Activated naive CD8-positive, alpha-beta T cell treated with anti-CD3 and anti-CD28 coated beads, Interleukin-2, amount 10 ng/mL, durations not matched to agents 7 days and 5 days (primary cell): ENCODE measurements around the gene NAPSA. TPM values are rescaled to one million over a fixed set of nuclear protein-coding genes. Genes with fewer than 3 reads are reported as not detected.
"Not testable (repeated sequence)": the region's sequence is repeated elsewhere in the genome, so short reads cannot be mapped to it uniquely, and the experiment has no call there.

Experiments used
- ATAC-seq: fragments of 150-1000 bp; cut with Tn5 transposase; one replicate; pipeline ENCODE4 v1.10.0; 2021; ENCODE audit warnings: low read depth, moderate library complexity
- POLR2A ChIA-PET: fragments of 350-600 bp; sonication (Branson Sonifier 250); formaldehyde crosslinking; loops from one replicate; lab custom pipeline; 2021; ENCODE audit warnings: antibody characterized with exemption; lab: Charles Lee
- DNase-seq: peaks from one replicate; pipeline ENCODE4 v3.0.0; 2021
- H3K27ac Mint-ChIP-seq: one replicate; pipeline ENCODE4 v1.8.0; 2022; ENCODE audit warnings: mild to moderate bottlenecking, mixed read lengths
- H3K27me3 Mint-ChIP-seq: one replicate; pipeline ENCODE4 v1.8.0; 2022; ENCODE audit warnings: mild to moderate bottlenecking, moderate library complexity, mixed read lengths
- H3K36me3 Mint-ChIP-seq: one replicate; pipeline ENCODE4 v1.8.0; 2021; ENCODE audit warnings: mild to moderate bottlenecking, mixed read lengths
- H3K4me1 Mint-ChIP-seq: one replicate; pipeline ENCODE4 v1.8.0; 2021; ENCODE audit warnings: mixed read lengths
- H3K4me3 Mint-ChIP-seq: one replicate; pipeline ENCODE4 v1.8.0; 2022; ENCODE audit warnings: mild to moderate bottlenecking, moderate library complexity, mixed read lengths
- H3K9me3 Mint-ChIP-seq: one replicate; pipeline ENCODE4 v1.8.0; 2021; ENCODE audit warnings: mixed read lengths
- total RNA-seq, 2 experiments: library from RNA; stranded (reverse); gene quantifications; one replicate each; pipeline ENCODE4 v1.2.3, GENCODE V29; 2021

Gene NAPSA
- total RNA-seq, 2 experiments from 2014 or later: 4.8 to 5.4 TPM

DNA sequence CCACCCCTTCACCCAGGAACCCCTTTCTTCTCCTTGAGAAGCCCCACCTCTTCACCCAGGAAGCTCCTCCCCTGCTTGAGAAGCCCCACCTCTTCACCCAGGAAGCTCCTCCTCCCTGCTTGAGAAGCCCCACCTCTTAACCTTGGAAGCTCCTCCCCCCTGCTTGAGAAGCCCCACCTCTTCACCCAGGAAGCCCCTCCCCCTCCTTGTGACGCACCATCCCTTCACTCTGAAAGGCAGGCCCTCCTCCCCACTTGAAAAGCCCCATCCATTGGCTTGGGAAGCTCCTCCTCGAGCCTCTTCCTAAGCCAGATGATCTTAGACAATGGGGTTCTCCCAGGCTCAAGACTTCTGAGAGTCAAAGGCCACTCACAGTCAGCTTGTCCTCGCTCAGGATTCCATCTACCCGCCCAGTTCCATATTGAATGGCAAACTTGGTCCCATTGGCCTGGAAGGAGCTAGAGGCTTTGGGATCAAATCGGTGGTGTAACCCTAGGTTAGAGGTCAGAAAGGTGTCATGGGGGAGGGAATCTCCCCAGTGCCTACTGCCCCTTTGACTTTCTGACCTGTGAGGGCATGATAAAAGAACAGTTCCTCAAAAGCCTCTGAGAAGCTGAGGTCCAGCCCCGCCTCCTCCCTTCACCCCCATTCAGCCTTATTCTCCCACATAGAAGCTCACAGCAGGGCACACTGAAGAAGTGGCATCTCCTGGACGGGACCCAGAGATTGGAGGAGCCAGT is 4.0 kb downstream of the NAPSA start:
- peaks cover 13% of the 10 kb centered on the region for H3K36me3 Mint-ChIP-seq
- peaks cover 2% of the 10 kb centered on the region for H3K27me3 Mint-ChIP-seq
- DNase-seq (no peak), ATAC-seq (no peak)
- H3K4me1 Mint-ChIP-seq: peaks cover 56% of the 10 kb centered on the region
- no peak overlapping the region for H3K27ac Mint-ChIP-seq
- POLR2A ChIA-PET: no interaction called here
- no peak overlapping the region for H3K4me3 Mint-ChIP-seq
- H3K9me3 Mint-ChIP-seq: no peaks in the 10 kb centered on the region

- ATAC-seq (no peak), DNase-seq (no peak)
- no peaks in the 10 kb centered on the region for H3K9me3 Mint-ChIP-seq
- peak overlapping the region; percentile 98 for H3K27ac Mint-ChIP-seq
- peaks cover 42% of the 10 kb centered on the region for H3K4me1 Mint-ChIP-seq
- peak overlapping the region; percentile 93 for H3K4me3 Mint-ChIP-seq
- POLR2A ChIA-PET: interaction anchor here (1.5 kb wide), 1 partner anchor 16 kb away, joined by 4 read pairs; no protein-coding TSS in a partner anchor
- peaks cover 13% of the 10 kb centered on the region for H3K36me3 Mint-ChIP-seq
- peaks cover 2% of the 10 kb centered on the region for H3K27me3 Mint-ChIP-seq
These were observed 6.1 kb downstream of the NAPSA start for GRCh38 chr19:50359328-50359818.

DNA sequence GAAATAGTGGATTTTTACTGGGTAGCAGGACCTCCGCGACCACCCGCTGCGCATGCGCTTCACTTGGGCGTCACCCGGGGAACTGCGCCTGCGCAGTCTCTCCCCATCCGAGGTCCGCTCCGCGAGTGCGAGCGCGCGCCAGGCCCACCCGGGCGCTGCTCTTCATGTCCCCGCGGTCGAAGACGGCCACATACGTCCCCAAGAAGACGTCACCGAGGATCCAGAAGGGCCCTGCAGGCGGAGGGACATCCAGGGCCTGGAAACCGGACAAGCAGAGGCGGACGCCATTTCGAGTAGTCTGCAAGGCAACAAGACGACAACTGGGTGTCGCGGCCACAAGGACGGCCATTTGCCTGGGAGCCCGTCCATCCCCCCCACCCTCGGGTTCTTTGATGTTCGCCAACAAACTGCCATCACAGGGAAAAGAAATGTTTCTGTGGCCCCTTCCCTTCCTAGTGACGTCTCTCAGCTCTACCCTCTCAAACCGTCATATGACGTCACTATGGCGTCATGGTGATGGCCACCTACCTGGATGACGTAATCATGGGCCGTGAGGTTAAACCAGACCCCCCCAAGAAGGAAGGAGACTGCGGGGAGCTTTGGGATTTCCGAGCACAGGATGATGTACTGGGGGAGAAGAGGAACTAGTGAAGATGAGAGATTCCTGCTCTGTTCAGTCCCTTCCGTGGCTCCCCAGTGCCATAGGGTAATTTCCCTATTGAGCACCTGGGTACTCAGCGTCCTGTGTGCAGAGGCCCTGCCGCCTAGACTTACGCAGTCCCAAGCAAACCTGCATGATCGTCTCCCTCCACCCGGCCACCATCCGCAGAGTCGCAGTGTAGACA is 6.7 kb downstream of the NAPSA start:
- Mint-ChIP-seq H3K4me3 (peak overlapping the region; percentile 93), H3K9me3 (no peaks in the 10 kb centered on the region), H3K27me3 (peaks cover 2% of the 10 kb centered on the region), H3K4me1 (peaks cover 40% of the 10 kb centered on the region), H3K27ac (peak overlapping the region; percentile 98), H3K36me3 (peaks cover 13% of the 10 kb centered on the region)
- peak; percentile 88 for DNase-seq
- POLR2A ChIA-PET: interaction anchor here (0.6 to 1.9 kb wide), 8 partner anchors 9 to 197 kb away, joined by 3 to 13 read pairs (median 6); partner anchors contain the start of genes GARIN5A, JOSD2 and NR1H2
- peak; percentile 40 for ATAC-seq

GRCh38 chr19:50357178-50358100 is 8.0 kb downstream of the NAPSA start:
- Mint-ChIP-seq H3K36me3 (peaks cover 13% of the 10 kb centered on the region), H3K27ac (peak overlapping the region; percentile 98), H3K9me3 (no peaks in the 10 kb centered on the region), H3K27me3 (peaks cover 2% of the 10 kb centered on the region), H3K4me1 (peaks cover 32% of the 10 kb centered on the region), H3K4me3 (peak overlapping the region; percentile 93)
- DNase-seq (peak; percentile 87), ATAC-seq (peak; percentile 81)
- POLR2A ChIA-PET: interaction anchor here (0.6 to 2.2 kb wide), 14 partner anchors 8 to 199 kb away, joined by 3 to 19 read pairs (median 6); partner anchors contain the start of genes GARIN5A, JOSD2, KCNC3 and NR1H2

- H3K4me1 Mint-ChIP-seq: peaks cover 28% of the 10 kb centered on the region
These were observed 8.7 kb downstream of the NAPSA start for GRCh38 chr19:50356691-50357177.

DNA sequence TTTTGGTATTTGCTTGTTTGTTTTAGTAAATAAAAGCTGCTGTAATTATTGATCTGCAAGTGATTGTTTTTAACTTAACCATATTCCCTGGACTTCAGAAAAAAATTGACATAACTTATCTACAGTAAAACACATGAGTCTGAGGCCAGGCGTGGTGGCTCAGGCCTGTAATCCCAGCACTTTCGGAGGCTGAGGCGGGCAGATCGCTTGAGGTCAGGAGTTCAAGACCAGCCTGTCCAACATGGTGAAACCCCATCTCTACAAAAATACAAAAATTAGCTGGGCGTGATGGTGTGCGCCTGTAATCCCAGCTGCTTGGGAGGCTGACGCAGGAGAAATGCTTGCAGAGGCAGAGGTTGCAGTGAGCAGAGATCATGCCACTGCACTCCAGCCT is 12.0 kb downstream of the NAPSA start:
- POLR2A ChIA-PET, H3K4me1 Mint-ChIP-seq, H3K9me3 Mint-ChIP-seq, H3K36me3 Mint-ChIP-seq, H3K4me3 Mint-ChIP-seq, H3K27ac Mint-ChIP-seq, DNase-seq, H3K27me3 Mint-ChIP-seq, ATAC-seq: not testable (repeated sequence)

More at GRCh38 chr19:50356691-50357177, 8.7 kb downstream of the NAPSA start:
- ATAC-seq (no peak), DNase-seq (no peak)
- Mint-ChIP-seq H3K27ac (peak overlapping the region; percentile 98), H3K36me3 (peaks cover 13% of the 10 kb centered on the region), H3K27me3 (peaks cover 2% of the 10 kb centered on the region), H3K4me3 (peak overlapping the region; percentile 93), H3K9me3 (no peaks in the 10 kb centered on the region)
- POLR2A ChIA-PET: interaction anchor here (0.6 to 2.2 kb wide), 10 partner anchors 10 to 199 kb away, joined by 3 to 19 read pairs (median 7); partner anchors contain the start of genes KCNC3, NR1H2 and POLD1

GRCh38 chr19:50352242-50352641 is 13.2 kb downstream of the NAPSA start:
- POLR2A ChIA-PET: no interaction called here
- H3K4me1 Mint-ChIP-seq: peaks cover 5% of the 10 kb centered on the region
- no peak overlapping the region for H3K27ac Mint-ChIP-seq
- H3K4me3 Mint-ChIP-seq: no peak overlapping the region
- H3K36me3 Mint-ChIP-seq: no peaks in the 10 kb centered on the region
- DNase-seq (no peak), ATAC-seq (no peak)
- H3K9me3 Mint-ChIP-seq: no peaks in the 10 kb centered on the region
- peaks cover 2% of the 10 kb centered on the region for H3K27me3 Mint-ChIP-seq

DNA sequence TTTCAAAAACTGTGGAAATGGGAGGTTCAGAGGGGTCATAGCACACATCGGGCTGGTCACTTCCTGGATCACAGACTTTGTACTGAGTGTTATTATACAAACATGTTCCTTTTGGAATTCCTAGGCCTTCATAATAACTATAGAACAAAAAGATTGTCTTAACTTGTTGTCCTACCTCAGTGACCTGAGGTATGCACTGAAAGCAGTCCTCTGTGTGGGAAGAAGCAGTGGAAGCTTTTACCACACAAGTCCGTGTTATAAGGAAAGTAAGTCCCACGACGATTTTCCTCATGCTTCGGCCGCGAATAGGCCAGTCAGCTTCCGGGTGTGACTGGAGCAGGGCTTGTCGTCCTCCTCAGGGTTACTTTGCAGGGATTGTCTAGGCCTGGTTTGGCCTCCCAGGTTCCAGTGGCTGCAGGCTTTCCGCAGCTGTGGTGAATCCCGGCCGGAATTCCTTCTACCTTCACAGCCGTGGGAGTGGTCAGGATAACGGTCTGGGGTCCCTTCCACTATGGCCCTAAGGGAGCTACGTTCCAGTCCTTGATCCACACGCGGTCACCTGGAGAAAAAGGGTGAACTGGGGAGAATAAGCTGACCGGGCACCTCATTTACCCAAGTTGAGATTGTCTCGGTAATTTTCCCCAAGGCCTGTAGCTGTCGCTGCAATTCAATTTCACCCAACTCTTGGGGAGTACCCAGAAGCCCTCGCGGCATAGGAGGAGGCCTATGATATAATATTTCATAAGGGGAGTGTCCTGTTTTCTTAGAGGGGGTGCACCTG is 16.0 kb downstream of the NAPSA start:
- no peaks in the 10 kb centered on the region for H3K27me3 Mint-ChIP-seq
- DNase-seq (no peak), ATAC-seq (no peak)
- peaks cover 7% of the 10 kb centered on the region for H3K9me3 Mint-ChIP-seq
- POLR2A ChIA-PET: interaction anchor here (0.9 kb wide), 1 partner anchor 8 kb away, joined by 3 read pairs; no protein-coding TSS in a partner anchor
- H3K27ac Mint-ChIP-seq: no peak overlapping the region
- H3K36me3 Mint-ChIP-seq: peaks cover 8% of the 10 kb centered on the region
- H3K4me3 Mint-ChIP-seq: no peak overlapping the region
- H3K4me1 Mint-ChIP-seq: peaks cover 17% of the 10 kb centered on the region

DNA sequence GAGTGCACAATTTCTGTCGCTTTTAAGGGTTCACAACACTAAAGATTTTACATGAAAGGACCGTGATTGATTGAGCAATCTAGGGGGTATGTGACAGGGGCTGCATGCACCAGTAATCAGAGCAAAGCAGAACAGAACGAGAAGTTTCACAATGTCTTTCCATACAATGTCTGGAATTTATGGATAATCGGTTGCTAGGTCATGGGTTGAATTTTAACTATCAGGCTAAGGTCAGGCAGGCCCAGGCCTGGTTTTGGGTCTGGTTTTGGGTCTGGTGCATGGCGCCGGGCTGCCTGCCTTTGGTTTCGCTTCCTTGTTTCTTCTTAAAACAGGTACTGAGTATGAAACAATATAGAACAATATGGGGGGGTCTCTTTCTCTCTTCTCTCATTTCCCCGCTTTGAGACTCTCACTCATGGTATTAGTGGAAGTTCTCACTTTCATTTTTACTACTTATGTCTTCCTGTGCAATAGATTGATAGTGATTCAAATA is 18.3 kb downstream of the NAPSA start:
- Mint-ChIP-seq H3K4me1 (peaks cover 19% of the 10 kb centered on the region), H3K36me3 (peaks cover 15% of the 10 kb centered on the region), H3K4me3 (peak overlapping the region; percentile 57), H3K27ac (peak overlapping the region; percentile 42)
- H3K27me3 Mint-ChIP-seq, H3K9me3 Mint-ChIP-seq, ATAC-seq, POLR2A ChIA-PET, DNase-seq: not testable (repeated sequence)

DNA sequence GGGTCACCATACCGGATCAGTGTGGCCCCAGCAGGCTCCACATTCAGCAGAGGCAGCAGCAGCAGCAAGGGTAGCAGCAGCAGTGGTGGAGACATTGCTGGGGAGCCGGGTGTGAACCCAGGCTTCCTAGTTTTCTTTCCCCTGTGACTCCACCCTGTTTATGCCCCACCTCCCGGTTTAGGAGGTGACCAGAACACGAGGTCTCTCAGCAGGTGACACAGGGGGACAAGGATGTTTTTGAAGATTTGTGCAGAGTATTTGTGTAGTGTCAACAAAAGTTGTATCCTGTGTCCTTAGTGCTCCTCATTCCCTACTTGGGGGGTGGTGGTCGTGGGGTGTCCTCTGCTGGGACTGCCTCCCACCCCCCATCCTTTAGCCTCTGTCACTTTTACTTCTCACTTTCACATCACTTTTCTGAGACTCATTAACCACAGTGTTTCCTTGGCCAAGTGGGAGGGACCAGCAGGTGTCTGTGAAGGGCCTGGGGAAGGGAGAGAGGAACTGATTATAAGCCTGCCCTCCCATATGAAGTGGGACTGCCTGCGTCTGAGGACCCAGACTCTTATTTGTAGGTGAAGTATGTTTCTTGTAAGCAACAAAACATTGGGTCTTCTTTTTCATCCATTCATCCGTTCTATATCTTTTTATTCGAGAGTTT is 20.6 kb downstream of the NAPSA start:
- POLR2A ChIA-PET: interaction anchor here (2.2 kb wide), 1 partner anchor 11 kb away, joined by 9 read pairs; no protein-coding TSS in a partner anchor
- Mint-ChIP-seq H3K36me3 (peaks cover 17% of the 10 kb centered on the region), H3K27ac (peak overlapping the region; percentile 58), H3K4me3 (peak overlapping the region; percentile 22), H3K9me3 (peaks cover 12% of the 10 kb centered on the region), H3K4me1 (peaks cover 19% of the 10 kb centered on the region), H3K27me3 (no peaks in the 10 kb centered on the region)
- ATAC-seq (no peak), DNase-seq (no peak)

DNA sequence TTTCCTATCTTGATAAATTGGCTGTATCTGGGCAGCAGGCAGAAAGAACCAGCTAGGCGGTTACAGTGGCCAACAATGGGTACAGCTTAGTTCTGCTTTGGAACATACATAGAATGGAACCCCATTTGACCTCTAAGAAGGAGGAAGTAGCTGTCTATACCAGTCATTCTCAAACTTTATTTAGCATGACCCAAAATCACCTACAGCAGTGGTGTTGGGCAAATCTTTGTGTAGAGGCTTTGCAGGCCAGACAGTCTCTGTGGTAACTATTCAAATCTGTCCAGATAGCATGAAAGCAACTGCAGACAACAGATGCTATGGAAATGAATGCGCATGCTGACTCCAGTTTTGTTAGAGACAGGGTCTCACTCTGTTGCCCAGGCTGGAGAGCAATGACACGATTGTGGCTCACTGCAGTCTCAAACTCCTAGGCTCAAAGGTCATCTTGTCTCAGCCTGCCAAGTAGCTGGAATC is 24.3 kb downstream of the NAPSA start:
- H3K4me1 Mint-ChIP-seq: peaks cover 8% of the 10 kb centered on the region
- H3K36me3 Mint-ChIP-seq: peaks cover 15% of the 10 kb centered on the region
- POLR2A ChIA-PET: no interaction called here
- DNase-seq: no peak
- no peak for ATAC-seq
- H3K27me3 Mint-ChIP-seq: peaks cover 1% of the 10 kb centered on the region
- H3K4me3 Mint-ChIP-seq: no peak overlapping the region
- peaks cover 10% of the 10 kb centered on the region for H3K9me3 Mint-ChIP-seq
- no peak overlapping the region for H3K27ac Mint-ChIP-seq
